IPS DF 4.7 (cell line): ENCODE results near the gene LAMA2.
"Not testable (repeated sequence)": the region's sequence is repeated elsewhere in the genome, so short reads cannot be mapped to it uniquely, and the experiment has no call there.

Source experiments
- DNase-seq: peaks from one replicate; pipeline ENCODE4 v3.0.0-alpha.2; 2013; ENCODE audit warnings: low spot score; ENCODE audit errors: extremely low read depth

LAMA2 gene

DNA sequence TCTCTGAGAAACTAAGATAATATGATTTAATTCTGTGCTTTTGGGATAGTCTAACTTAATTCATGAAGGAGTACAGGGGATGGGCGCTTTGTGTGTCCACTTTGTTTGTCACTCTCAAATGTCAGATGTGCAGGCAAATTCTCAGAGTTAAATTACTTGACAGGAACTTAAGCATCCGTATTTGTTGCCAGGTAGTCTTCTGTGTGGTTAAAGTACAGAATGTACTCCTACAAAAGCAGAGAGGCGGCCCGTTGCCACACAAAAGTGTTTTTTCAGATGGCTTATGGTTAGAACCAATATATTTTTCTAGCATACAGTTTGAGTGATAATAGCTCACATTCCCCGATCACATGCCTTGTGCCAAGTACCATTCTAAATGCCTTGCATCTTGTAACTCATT, 234.4 kb downstream of the LAMA2 start:
- no peak for DNase-seq

DNA sequence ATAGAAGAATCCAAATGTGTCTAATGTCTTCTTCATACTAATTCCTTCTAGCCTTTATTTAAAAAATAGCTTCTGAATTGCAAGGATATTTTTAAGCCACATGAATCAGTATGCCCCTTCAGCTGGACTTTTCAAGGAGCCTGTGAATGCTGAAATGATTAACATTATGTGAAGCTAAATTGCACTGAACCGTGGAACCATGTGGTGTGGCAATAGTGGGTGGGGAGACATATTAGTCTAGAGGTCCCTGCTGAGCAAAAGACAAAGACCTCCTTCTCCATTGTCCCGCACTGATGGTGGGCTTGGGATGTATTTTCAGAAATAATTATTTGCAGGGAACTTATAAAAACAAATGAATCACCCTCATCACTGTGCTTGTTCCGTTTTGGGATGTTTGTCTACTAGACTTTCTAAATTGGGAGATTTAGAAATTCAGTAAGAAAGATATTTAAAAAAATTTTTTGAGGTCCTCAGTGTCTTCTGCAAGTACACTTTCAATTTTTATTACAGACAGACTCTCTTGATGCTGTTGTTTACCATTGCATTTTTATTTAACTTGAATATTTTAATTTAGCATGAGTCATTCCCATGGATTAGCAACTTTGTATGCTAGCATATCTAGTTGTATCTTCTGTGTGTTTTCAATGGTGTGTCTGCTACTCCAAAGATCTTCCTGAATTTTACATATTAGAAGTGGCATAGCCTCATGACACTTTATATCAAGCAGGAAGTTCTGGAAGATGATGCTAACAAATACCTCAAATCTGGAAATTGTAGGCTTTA, 238.1 kb downstream of the LAMA2 start:
- no peak for DNase-seq

GRCh38 chr6:129124347-129124746, 241.4 kb downstream of the LAMA2 start:
- DNase-seq = no peak

DNA sequence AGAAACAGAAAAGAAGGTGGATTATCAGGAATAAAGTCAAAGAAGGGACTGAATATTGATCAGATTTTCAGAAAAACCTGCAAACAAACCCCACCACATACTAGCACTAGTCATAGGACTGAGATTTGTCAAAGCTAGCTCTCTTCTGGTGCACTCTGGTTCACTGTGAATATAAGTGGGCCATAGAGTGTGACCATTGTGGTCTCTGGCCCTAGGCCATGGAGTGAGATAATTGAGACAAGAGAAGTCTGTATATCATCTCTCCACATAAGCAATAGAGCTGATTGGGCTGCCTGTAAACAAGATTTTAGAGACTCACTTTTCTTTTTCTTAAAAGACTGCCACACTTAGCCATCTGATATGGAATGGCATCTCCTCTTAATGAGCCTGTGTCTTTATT, 247.2 kb downstream of the LAMA2 start:
- no peak for DNase-seq

GRCh38 chr6:129130959-129131681, 248.2 kb downstream of the LAMA2 start:
- no peak for DNase-seq

DNA sequence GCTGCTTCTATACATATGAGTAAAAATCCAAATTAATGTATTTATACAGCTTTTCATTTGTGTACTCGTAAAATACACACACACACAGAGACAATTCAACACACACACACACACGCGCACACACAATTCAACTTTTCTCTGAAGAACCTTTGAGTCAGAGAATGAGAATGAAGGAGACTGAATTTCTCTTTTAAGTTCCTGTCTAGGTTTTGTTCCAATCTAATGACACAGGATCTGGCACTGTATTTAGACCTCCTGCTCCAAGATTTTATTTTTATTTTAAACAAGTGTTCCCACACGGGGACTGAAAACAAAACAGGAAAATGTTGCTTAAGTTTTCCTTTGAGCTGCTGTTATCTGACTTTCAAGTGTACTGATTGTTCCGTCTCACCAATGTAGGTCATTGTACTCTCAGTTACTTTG, 250.8 kb downstream of the LAMA2 start:
- no peak for DNase-seq

DNA sequence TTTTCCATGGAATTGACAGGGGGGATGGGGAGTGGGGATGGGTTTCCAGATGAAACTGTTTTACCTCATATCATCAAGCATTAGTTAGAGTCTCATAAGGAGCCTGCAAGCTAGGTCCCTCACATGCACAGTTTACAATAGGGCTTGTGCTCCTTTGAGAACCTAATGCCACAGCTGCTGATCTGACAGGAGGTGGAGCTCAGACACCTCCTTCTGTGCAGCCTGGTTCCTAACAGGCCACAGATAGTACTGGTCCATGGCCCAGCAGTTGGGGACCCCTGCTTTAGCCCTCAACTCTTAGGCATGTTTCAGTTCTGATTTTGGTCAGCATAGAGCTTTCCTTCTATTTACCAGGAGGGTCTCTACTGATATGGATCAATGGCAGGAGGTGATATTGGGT, 251.6 kb downstream of the LAMA2 start:
- no peak for DNase-seq

DNA sequence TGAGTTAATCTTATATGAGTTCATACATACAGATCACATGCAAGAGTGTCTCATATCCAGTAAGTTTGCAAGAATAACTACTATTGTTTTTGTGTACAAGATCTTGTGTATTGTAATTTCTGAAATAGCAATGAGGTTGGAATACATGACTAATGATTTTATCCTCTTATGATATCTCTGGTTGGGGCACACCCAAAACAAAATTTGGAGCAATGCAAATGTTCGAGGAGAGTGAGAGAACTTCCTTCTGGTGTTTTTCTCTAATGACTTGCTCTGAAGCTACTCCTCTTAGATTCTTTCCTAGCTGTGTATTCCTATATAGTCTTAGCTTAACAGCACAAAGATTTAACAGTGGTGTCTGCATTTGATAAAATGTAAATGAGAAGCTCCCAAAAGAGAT, 252.5 kb downstream of the LAMA2 start:
- no peak for DNase-seq

DNA sequence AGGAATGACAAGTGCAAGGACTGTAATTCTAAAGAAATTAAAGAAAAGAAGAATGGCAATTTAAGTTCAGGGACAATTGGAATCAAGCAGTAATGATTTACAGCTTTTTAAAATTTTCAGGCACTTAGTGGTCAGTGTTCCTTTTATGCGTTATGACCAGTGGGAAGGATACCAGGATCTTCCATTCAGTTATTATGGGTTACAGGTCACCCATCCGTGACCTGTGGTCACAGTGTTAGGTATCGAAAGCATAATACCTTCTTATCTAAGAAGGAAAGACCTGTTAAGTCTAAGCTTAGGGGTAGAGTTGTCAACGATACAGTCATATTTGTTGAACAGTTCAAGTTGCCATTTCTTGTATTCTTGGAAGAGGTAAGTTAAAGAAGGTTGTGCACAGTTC, 253.8 kb downstream of the LAMA2 start:
- no peak for DNase-seq

- DNase-seq = no peak
Measured at GRCh38 chr6:129138739-129139405, 255.9 kb downstream of the LAMA2 start.

GRCh38 chr6:129140526-129140925, 257.6 kb downstream of the LAMA2 start:
- DNase-seq = no peak

DNA sequence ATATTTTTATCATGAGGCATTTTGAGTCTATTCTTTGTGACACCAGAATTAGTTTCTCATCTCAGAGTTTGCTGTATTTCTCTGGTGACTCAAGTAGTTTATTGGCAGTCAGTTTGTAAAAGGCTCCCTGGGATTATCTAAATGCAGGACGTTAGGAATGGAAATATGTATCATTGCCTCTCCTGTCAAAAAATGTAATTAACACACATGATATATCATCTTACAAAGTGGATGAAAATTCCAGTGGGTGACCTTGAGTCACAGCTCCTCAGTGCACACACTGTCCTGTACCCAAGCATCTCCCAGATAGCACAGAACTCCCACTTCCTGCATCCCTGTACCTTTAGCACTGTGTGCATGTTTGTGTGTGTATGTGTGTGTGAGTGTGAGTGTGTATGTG, 258.6 kb downstream of the LAMA2 start:
- DNase-seq = no peak

GRCh38 chr6:129146902-129147301, 264.0 kb downstream of the LAMA2 start:
- no peak for DNase-seq

DNA sequence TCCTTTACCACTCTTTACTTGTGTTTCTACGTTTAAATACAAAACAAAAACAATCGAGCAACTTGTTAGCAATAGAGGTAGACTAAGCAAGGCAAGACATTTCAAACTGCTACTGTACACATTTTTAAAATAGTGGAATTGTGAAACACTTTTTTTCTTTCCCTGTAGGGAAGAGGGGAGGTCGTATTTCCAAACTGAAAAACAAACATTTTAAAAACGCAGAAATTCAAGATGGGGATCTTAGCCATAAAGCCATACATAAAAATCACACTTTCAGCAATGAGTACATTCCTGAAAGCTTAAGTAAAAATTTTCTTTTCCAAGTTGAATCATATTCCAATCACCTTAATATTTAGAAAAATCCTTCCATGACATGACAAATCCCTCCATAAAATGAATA, 267.6 kb downstream of the LAMA2 start:
- no peak for DNase-seq

DNA sequence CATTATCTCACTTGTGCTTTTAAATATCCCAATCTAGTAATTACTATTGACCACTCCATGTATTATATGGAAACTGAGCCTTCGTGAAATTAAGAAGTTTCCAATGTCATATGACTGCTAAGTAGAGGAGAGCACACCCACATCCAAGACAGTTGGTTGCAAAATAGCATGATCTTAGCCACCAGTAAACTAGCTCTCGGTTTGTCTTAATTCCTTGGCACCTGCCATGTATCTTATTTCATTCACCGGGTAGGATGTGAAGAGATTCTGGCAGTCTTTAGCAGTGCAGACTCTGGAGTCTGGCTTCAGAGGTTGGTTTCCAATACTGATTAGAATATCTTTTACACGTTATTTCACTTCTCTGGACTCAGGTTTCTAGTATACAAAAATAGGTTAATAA, 270.3 kb downstream of the LAMA2 start:
- no peak for DNase-seq

- not testable (repeated sequence) for DNase-seq
Measured at GRCh38 chr6:129159242-129159641, 276.3 kb downstream of the LAMA2 start.

DNA sequence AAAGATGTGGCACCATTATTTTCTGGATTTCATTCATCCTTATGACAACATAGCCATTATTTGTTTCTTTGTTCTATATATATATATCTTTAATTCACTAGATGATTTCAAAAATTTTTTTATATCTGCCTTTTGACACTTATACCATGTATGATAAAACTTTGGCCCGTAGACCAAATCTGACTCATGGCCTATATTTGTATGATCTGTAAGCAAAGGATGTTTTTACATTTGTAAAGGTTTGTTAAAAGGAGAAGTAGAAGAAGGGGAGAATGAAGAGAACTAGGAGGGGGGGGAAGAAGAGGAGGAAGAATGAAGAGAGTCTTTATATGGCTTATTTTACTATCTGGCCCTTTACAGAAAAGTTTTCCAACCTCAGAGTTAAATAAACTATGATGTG, 279.7 kb downstream of the LAMA2 start:
- no peak for DNase-seq

DNA sequence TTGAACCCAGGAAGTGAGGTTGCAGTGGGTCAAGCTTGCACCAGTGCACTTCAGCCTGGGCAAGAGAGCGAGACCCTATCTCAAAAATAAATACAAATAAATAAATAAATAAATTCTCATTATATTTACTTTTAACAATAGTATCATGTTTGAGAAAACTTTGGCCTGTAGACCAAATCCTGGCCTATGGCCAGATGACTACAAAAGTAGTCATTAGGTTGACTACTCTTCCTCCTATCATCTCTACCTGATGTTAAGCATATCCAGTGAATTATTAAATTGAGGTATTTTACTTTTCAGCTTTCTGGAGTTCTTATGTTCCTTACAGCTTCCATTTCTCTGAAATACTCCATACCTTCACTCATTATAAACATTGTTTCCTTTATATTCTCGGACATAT, 280.6 kb downstream of the LAMA2 start:
- DNase-seq = no peak

GRCh38 chr6:129164032-129164431, 281.1 kb downstream of the LAMA2 start:
- DNase-seq = no peak

DNA sequence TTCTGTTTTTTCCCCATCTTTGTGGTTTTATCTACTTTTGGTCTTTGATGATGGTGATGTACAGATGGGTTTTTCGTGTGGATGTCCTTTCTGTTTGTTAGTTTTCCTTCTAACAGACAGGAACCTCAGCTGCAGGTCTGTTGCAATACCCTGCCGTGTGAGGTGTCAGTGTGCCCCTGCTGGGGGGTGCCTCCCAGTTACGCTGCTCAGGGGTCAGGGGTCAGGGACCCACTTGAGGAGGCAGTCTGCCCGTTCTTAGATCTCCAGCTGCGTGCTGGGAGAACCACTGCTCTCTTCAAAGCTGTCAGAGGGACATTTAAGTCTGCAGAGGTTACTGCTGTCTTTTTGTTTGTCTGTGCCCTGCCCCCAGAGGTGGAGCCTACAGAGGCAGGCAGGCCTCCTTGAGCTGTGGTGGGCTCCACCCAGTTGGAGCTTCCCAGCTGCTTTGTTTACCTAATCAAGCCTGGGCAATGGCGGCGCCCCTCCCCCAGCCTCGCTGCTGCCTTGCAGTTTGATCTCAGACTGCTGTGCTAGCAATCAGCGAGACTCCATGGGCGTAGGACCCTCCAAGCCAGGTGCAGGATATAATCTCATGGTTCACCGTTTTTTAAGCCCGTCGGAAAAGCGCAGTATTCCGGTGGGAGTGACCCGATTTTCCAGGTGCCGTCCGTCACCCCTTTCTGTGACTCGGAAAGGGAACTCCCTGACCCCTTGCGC, 289.5 kb downstream of the LAMA2 start:
- DNase-seq = not testable (repeated sequence)

DNA sequence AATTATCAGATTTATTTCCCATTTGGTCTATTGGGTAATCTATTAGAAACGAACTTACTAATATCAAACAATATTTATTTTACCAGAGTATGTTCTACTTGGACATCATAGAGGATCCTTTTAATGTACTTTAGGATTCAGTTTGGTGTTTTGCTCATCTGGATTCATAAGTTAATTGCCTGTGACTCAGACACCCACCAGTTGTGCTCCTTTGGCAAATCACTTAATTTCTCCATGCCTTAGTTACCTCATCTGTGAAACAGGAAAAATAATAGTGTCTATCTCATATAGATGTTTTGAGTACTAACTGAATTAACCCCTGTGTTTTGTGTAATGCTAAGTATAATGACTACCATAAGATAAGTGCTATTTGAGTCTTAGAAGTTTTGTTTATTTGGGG, 292.1 kb downstream of the LAMA2 start:
- DNase-seq = no peak

DNA sequence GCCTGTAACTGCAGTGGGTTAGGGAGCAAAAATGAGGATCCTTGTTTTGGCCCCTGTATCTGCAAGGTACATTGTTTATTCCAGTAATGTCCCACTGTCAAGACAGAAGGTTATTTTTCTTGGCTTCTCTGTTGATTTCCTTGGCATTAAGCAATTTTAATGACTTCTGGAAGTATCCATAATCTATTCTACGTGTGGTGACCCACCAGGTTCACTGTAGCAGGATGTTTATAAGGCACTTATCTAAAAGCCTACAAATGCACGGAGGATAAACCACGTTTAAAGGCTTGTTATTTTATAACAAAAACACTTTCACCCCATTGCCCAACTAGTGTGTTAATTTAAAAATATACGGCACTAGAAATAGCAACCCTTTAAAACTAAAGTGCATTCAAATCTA, 294.9 kb downstream of the LAMA2 start:
- no peak for DNase-seq
